Renal pelvis (tissue), 12 donors: Measurements from ENCODE around the gene MMP21. TPM values are rescaled to one million over a fixed set of nuclear protein-coding genes. Genes with fewer than 3 reads are reported as not detected.

ENCODE experiments used
- DNase-seq: peaks from one replicate; pipeline ENCODE4 v3.0.0-alpha.2; 2013
- long read RNA-seq, 16 experiments: transcript quantifications; one replicate each; lab custom pipeline, GENCODE V29; 2026
- polyA plus RNA-seq, 3 donors: library from polyadenylated mRNA; unstranded; fragments of 120-200 nt; gene quantifications; one replicate each; pipeline ENCODE4 v1.2.1, GENCODE V29; 2013; ENCODE audit not compliant: insufficient read length in 3 of 3

The MMP21 gene
- polyA plus RNA-seq = under 1 TPM; 0.20 to 0.74 (median 0.26) TPM
- long read RNA-seq, donor 1 = 0 reads
- long read RNA-seq, donor 2 = 0 reads
- long read RNA-seq, donor 3 = 0 reads
- long read RNA-seq, donor 4 = 0 reads
- long read RNA-seq, donor 5 = 0 reads
- long read RNA-seq, donor 6 = 0 reads
- long read RNA-seq, donor 7 = 0 reads
- long read RNA-seq, donor 8 = 0 reads
- long read RNA-seq, donor 9 = 0 reads
- long read RNA-seq, donor 10 = 0 reads
- long read RNA-seq, donor 11 = 0 reads
- long read RNA-seq, donor 12 = 0 reads
- long read RNA-seq, donor 13 = 0 reads
- long read RNA-seq, donor 14 = 0 reads
- long read RNA-seq, donor 15 = 0 reads
- long read RNA-seq, donor 16 = 0 reads

- DNase-seq = no peak
Observed at GRCh38 chr10:125775491-125776106, at the start of gene MMP21. Gene MMP21, minus strand, starts transcription at chr10:125775821. Its CDS starts 0 bp downstream, at chr10:125775821.

GRCh38 chr10:125824736-125825135 is 49.1 kb upstream of the MMP21 start:
- no peak for DNase-seq

- DNase-seq = no peak
Observed at GRCh38 chr10:125823663-125824251, 48.1 kb upstream of the MMP21 start.

- peak; percentile 87 for DNase-seq
Observed at GRCh38 chr10:125822878-125823662, 47.4 kb upstream of the MMP21 start, which contains the start of the genes BCCIP and UROS. Gene BCCIP, plus strand, starts transcription at chr10:125823546. Its CDS starts 12 bp downstream, at chr10:125823558. Gene UROS, minus strand, starts transcription at chr10:125823258. Its CDS starts 6,759 bp downstream, at chr10:125816499.

GRCh38 chr10:125820701-125821100 is 45.1 kb upstream of the MMP21 start:
- no peak for DNase-seq

- no peak for DNase-seq
Observed at GRCh38 chr10:125817337-125817946, 41.8 kb upstream of the MMP21 start.

GRCh38 chr10:125816548-125816947 is 40.9 kb upstream of the MMP21 start:
- DNase-seq = no peak

GRCh38 chr10:125815764-125816163 is 40.1 kb upstream of the MMP21 start:
- DNase-seq = no peak

- DNase-seq = peak; percentile 11
Observed at GRCh38 chr10:125812128-125812750, 36.6 kb upstream of the MMP21 start.

GRCh38 chr10:125811251-125811650 is 35.6 kb upstream of the MMP21 start:
- DNase-seq = no peak

- no peak for DNase-seq
Observed at GRCh38 chr10:125808047-125808446, 32.4 kb upstream of the MMP21 start.

GRCh38 chr10:125802739-125803138 is 27.1 kb upstream of the MMP21 start:
- DNase-seq = no peak

GRCh38 chr10:125802131-125802530 is 26.5 kb upstream of the MMP21 start:
- no peak for DNase-seq

- DNase-seq = no peak
Observed at GRCh38 chr10:125801574-125801973, 26.0 kb upstream of the MMP21 start.

GRCh38 chr10:125799451-125800182 is 24.0 kb upstream of the MMP21 start:
- DNase-seq = no peak

- no peak for DNase-seq
Observed at GRCh38 chr10:125797994-125798662, 22.5 kb upstream of the MMP21 start.

GRCh38 chr10:125797424-125797823 is 21.8 kb upstream of the MMP21 start:
- DNase-seq = no peak

- no peak for DNase-seq
Observed at GRCh38 chr10:125795637-125796190, 20.1 kb upstream of the MMP21 start.

- DNase-seq = no peak
Observed at GRCh38 chr10:125795128-125795527, 19.5 kb upstream of the MMP21 start.
